Tibial nerve (tissue), 4 donors: ENCODE results near the gene GCLC.

Source experiments
- EP300 ChIP-seq, 2 donors: sonication (generic); formaldehyde crosslinking; IDR thresholded peaks; one replicate each; pipeline ENCODE4 v1.6.1; 2017; ENCODE audit warnings: antibody characterized with exemption in 2 of 2, mild to moderate bottlenecking in 1 of 2
- POLR2A ChIP-seq, 2 donors: fragments of 450-650 bp; IDR thresholded peaks; one replicate each; pipeline ENCODE4 v1.6.1; 2017; ENCODE audit warnings: antibody characterized with exemption in 2 of 2, mild to moderate bottlenecking in 2 of 2, moderate library complexity in 2 of 2
- TF ChIP-seq, protein P1 (sequence below), 5 experiments: fragments of 200-600 bp in 3 of 5; fragments of 450-650 bp in 2 of 5; sonication (generic) in 3 of 5; IDR thresholded peaks; one replicate each; pipeline ENCODE4 v1.5.1; 2016 to 2019; ENCODE audit warnings: antibody characterized with exemption in 5 of 5, mild to moderate bottlenecking in 3 of 5, moderate library complexity in 2 of 5

DNA sequence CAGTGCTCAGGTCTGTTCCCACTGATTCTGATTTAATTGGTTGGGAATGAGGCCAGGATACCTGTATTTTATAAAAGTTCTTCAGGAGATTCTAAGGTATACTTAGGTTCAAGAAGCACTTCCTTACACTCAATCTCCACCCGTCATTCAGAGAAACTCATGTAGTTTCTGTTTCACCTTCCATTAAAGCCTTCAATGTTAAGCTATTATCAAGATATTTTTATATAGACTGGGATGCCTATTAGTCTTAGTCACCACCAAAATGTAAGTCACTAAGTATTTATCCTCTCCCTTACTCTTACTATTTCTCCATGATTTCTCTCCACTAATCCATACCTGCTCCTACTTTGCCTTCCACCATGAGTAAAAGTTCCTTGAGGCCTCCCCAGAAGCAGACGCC, 38.1 kb upstream of the GCLC start:
- TF ChIP-seq EP300 (IDR thresholded peaks at IDR 0.05) (no peak), POLR2A (IDR thresholded peaks at IDR 0.05) (no peak)
- TF ChIP-seq, protein P1, sequence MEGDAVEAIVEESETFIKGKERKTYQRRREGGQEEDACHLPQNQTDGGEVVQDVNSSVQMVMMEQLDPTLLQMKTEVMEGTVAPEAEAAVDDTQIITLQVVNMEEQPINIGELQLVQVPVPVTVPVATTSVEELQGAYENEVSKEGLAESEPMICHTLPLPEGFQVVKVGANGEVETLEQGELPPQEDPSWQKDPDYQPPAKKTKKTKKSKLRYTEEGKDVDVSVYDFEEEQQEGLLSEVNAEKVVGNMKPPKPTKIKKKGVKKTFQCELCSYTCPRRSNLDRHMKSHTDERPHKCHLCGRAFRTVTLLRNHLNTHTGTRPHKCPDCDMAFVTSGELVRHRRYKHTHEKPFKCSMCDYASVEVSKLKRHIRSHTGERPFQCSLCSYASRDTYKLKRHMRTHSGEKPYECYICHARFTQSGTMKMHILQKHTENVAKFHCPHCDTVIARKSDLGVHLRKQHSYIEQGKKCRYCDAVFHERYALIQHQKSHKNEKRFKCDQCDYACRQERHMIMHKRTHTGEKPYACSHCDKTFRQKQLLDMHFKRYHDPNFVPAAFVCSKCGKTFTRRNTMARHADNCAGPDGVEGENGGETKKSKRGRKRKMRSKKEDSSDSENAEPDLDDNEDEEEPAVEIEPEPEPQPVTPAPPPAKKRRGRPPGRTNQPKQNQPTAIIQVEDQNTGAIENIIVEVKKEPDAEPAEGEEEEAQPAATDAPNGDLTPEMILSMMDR (IDR thresholded peaks at IDR 0.05): no peak
